Measurements from ENCODE around the gene FRMD5.
"Not testable (repeated sequence)": the region's sequence is repeated elsewhere in the genome, so short reads cannot be mapped to it uniquely, and the experiment has no call there.

The FRMD5 gene

DNA sequence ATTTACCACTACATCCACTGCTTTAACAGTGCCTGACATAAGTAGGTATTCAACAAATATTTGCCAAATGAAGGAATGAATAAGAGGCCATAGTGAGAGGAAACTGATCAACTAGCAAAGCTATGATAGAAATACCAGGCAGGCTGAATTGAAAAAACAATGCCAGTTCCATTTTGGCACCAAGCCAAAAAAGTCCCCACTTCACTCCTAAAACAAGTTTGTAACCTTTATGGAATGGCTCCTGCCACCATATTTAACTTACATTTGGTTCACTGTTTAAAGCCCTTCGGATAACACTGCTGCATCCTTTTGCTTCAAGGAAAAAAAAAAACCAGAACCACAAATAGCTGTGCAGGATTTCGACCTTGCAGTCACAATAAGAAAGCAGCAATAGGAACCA is 166.1 kb downstream of the FRMD5 start:
- DNase-seq, result no peak

DNA sequence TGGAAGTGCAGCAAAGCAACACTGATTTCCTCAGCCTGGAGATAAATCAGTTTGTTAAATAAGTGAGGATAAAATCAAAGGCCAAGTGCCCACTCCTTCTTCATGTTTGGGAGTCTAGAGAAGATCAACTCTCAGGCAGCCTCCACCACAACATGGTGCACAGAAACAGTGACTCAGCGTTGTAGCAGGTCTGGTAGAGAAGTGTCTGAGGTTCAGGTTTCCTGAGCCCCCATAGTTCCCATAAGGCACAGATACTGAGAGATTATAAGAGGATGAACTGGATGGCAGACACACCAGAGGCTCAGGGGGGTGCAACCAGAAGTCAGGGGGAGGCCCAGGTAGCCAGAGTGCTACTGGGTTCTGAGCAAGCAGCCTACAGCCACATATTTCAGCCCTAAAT is 166.7 kb downstream of the FRMD5 start:
- DNase-seq, result no peak

DNA sequence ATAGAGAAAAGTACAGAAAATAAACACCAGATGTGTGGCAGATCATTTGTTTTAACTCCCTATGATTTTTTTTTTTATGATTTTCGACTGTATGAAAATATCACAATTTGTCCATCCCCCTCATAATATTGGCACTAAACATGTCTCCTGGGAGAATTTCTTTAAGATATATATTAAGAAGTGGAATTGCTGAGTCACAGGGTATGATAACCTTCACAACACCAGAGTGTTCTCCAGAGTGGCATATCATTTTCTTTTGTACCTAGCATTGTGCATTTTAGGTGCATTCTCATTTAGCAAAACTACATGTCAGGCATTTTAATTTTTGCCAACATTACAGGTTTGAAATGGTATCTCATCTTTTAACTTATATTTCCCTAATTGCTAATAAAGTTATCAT is 170.9 kb downstream of the FRMD5 start:
- DNase-seq, result no peak

DNA sequence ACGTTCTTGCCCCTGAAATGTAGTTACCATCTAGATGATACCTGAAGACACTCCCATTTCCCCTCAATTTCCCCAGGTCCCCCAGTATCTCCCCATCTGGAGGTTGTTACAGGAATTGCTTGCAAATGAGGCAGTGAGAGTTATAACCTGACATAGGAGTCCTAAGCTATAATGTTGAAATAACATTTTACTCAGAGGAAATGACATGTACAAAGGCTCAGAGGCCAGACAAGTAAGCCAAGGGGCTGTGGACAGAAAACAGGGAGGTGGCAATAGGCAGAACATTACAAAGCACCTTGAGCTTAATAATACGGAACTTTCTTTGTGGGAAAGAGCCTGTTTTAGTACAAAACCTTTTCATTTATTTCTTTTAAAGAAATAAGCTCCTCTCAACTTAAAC is 171.9 kb downstream of the FRMD5 start:
- DNase-seq, result no peak

DNA sequence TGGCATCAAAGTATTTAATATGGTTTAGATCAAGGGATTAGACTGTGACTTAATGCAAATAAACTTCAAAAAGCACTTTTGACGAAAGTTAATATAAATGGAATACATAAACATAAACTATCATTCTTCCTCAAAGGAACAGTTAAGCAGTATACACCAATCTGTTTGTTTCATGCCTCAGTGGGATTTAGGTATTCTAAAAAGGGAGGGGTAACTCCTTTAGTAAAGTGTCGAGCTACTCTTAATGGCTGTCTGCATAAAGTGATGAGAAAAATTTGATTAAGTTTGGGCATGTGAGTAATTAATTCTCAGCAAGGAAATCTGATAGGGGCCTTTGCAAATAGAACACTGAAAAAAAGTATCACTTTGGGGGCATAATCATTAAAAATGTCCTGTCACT is 176.9 kb downstream of the FRMD5 start:
- DNase-seq, result no peak

DNA sequence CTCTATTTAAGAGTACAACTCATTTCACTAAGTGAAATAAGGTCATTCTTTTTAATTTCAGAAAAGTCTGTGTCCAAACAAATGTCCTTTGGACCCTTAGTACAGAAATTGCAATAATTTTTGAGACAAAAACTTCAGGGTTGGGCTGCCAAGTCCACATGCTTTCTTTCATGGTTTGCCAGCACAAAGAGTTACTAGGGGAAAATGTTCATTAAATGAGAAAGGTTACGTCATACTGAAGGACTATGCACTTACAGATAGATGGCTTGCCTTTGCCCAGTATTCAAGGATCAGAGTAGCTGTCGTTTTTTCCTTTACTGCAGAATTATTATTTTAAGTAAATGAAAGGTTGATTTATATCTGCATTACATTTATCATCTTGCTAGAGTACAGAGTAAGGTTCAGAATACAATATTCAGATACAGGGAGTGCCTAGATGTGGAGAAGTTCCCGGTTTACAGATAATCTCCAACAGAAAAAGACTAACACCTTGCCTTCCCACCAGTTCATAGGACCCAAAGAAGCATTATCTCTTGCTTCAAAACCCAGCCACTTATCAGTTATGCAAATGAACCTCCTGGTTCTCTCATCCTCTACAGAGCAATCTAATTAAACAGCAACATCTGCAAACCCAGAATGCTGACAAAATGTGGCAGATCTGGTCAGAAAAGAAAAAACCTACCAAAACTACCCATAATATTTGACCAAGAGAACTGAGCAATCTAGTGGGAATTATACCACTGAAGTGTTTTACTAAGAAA is 179.3 kb downstream of the FRMD5 start:
- no peak for DNase-seq

DNA sequence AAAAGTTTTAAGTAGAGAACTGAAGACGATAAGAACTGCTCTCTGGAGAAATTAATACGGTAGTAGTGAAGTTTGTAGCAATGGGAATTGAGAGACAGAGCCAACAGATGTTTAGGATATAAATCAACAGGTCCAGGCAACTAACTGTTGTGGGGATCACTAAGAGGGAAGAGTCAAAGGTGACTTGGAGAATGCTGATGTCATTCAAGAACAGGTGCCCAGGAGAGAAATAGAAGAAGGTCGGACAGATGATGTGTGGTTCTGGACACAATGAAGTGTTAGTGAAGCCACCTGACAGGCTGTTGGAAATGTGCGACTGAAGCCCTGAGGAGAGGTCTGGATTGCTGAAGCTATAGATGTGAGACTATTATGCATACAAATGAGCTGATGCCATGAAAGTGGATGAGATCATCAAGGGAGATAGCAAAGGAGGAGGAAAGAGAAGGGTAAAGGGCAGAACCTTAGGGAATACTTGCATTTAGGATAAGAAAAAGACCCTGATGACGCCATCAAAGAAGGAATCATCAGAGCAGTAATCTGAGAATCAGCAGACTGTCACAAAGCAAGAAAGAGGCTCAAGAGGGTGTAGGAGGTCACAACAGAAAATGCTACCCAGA is 183.7 kb downstream of the FRMD5 start:
- DNase-seq, result no peak

DNA sequence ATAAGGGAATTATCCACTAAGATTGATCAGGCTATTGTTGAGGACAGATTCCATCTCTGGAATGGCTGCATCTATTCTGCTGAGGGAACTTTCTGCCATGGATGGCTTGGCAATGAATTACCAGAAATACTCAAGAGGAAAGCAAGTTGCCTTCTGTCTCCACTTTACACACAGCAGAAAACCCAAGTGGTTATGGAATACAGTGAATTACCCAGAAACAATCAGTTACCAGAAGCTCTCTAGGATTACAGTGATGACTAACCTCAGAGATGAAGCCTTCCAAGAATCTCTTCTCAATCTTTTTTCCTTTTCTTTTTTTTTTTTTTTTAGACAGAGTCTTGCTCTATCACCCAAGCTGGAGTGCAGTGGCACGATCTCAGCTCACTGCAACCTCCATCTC is 185.0 kb downstream of the FRMD5 start:
- no peak for DNase-seq

DNA sequence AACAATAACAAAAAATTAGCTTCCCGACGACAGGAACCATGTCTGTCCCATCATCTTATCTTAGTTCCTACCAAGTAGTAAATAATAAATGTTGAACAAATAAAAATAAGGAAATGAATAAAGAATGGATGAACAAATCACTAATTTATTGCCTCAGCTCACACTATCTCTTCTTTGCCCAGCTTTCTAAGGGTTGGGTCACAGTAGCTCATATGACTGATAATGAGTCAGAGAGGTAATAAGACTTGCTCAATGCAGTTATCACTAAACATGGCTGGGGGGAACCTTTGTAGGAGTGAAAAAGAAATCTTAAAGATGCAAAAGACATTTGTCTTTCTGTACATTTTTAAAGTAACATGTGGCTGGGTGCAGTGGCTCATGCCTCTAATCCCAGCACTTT is 186.0 kb downstream of the FRMD5 start:
- DNase-seq, result no peak

DNA sequence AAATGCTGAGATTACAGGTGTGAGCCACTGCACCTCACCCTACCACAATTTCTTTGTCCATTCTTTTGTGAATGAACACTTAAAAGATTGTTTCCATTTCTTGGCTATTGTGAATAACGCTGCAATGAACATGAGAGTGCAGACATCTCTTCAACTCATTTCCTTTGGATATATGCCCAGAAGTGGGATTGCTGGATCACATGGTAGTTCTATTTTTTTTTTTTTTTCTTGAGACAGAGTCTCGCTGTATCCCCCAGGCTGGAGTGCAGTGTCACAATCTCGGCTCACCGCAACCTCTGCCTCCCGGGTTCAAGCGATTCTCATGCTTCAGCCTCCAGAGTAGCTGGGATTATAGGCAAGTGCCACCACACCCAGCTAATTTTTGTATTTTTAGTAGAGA is 194.8 kb downstream of the FRMD5 start:
- not testable (repeated sequence) for DNase-seq

DNA sequence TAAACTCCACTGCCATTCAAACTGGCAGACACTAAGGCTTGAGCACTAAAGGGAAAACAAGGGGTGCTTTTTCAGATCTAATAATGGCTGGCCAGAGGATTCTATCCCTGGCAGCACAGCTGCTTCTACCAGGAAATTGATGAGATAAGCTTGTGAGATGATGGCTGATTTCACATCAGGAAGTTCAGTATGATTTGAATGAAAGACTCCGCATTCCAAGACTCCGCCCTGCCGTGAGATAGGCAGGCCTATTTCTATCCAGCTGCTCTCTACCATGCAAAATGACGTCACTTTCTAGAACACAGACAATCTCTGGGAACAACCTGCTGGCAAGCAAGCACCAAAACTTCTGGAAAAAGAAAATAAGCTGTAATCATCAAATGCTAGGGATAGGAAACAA is 196.5 kb downstream of the FRMD5 start:
- no peak for DNase-seq

DNA sequence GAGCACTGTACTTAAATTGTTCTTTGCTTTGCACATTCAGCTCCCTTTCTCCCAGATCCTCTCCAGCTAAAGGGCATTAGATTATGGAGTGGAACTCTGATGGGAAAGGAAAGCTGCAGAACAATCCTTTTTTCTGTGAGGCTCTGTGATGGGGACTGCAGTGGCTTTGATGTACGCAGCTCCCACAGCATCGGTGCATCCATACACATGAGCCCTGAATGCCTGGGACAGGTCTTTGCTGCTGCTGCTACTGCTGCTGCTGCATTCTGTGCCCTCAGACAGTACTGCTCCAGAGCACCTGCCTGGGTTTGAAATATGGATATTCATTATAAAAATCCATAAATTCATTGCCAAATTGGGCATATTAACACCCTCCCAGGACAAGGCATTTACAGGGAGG is 203.9 kb downstream of the FRMD5 start:
- no peak for DNase-seq

DNA sequence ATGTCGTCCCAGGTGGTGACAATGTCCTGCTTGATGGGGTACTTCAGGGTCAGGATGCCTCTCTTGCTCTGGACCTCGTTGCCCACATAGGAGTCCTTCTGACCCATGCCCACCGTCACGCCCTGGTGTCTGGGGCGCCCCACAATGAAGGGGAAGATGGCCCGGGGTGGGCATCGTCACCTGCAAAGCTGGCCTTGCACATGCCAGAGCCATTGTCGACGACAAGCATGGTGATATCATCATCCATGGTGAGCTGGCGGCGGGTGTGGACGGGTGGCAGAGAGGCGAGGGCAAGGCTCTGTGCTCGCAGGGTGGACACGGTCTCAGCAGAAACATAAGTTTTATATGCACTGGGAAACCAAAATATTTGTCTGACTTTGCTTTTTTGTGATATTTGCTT is 205.1 kb downstream of the FRMD5 start:
- DNase-seq, result no peak

DNA sequence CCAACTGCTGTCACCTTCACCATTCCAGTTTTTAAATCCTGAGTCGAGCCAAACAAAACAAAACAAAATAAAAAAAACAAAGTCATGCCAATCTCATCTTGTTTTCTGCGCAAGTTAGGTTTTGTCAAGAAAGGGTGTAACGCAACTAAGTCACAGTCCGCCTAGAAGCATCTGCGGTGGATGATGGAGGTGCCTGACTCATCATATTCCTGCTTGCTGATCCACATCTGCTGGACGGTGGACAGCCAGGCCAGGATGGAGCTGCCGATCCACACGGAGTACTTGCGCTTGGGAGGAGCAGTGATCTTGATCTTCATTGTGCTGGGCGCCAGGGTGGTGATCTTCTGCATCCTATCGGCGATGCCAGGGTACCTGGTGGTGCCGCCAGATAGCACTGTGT is 206.2 kb downstream of the FRMD5 start:
- DNase-seq, result no peak

DNA sequence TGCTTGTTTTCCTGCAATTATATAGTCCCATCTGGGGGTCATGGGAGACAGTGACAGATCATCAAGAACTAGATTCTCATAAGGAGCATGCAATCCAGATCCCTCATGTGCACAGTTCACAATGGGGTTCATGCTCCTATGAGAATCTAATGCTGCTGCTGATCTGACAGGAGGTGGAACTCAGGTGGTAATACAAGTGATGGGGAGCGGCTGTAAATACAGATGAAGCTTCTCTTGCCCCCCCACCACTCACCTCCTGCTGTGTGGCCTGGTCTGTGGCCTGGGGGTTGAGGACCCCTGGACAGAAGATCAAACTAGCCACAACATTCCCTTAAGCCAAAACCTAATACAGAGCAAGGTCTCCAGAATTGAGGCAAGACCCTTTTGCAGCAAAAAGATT is 207.1 kb downstream of the FRMD5 start:
- no peak for DNase-seq

DNA sequence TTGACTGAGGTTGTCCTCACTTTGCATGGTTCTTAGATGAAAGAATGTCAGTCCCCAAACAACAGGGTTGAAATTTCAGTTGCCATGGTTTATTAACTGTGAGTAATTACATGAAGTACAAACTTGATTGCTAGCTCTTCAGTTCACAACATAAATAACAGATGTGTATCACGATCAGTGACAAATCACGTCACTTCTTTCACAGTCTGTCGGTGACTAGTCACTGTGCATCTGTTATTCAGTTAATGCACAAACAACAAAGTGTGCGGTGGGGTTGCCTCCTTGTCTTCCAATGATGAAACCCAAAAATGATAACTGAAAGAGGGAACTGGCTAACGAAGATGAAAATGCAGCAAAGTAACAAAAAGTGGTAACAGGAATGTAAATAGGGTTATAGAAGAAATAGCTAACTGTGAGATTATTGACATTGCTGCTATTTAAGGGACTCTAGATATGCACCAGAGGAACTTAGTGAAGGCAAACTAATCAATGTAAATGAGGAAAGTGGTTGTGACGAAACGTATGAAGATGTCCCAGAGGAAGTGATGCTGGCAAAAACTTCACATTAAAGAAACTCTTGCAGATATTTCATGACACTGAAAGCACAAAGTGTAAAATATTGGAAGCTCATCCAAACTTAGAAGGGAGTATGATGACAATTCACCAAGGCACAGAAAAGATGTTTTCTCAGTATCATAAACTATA is 208.9 kb downstream of the FRMD5 start:
- no peak for DNase-seq

DNA sequence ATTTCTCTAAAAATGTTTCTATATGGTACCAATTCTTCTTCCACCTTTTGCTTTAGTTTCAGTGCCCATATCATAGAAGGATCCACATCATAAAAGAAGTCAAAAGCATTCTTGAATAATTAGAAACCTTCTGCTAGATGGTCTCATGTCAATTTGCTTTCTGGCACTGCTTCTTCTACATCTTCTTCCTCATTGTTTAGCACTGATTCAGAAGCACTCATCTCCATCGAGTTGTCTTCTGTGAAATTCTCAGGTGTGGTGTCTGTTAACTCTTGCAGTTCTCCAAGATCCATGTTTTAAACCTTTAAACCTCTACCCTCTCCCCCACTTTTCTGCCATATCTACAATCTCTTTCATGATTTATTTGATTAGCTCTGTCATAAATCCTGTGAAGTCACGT is 213.5 kb downstream of the FRMD5 start:
- DNase-seq, result no peak

DNA sequence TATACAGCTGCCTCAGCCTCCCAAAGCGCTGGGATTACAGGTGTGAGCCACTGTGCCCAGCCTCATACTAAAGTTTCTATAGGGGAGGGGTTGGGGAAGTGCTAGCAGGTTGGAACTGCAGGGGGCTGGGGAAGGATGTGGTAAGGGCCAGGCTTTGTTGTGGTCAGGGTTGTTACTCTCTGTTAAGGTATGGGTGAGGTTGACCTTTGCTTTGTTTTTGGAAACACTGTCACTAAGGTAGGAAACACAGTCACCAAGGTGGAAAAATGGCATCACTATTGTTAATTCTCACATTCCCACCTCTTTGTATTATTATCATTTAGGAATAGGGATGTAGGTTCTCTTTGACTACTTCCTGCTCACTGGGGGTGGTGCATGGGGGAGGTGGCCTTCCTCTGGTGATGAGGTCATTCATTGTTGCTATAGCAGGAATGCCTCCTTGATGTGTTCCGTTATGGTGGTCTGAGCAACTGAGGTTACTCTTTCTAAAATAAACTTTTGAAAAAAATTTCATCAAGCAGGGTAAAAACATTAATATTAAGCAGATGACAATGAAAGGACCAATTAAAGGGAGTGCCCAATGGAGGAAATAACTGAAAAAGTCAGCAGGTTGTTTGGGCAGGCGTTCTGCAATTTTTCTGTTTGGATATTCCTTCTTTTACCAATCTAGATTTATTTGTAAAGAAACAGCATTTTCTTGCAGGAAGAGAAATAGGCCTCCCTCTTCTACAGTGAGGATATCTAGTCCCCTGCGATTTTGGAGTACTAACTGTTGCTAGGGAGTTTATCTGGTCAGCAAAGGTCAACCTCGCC is 217.8 kb downstream of the FRMD5 start:
- DNase-seq, result no peak

DNA sequence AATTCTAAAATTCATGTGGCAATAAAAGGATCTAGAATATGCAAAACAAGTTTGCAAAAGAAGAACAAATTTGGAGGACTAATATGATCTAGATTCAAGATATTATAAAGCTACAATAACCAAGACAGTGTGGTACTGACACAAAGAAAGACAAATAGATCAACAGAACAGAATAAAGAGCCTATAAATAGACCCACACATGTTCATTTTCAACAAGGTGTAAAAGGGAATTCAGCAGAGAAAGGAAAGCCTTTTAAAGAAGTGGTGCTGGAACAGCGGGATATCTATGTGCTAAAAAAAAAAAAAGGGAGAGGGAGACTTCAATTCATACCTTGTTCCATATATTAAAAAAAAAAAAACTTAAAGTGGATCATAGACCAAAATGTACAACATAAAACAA is 219.3 kb downstream of the FRMD5 start:
- DNase-seq, result no peak

DNA sequence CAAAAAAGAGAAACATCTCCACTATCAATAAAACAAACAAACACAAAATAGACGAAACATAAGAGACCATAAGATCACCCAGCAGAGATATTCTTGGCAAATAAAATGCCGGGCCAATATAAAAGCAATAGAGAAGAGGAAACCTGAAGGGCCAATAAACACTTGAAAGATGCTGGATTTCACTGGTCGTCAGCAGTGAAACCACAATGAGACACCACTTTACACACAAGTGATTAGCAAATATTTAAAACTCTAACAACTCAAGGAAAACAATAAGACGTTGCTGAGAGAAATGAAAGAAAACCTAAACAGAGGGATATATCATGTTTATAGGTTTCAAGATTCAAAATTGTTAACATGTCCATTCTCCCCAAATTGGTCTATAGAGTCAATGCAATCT is 219.7 kb downstream of the FRMD5 start:
- no peak for DNase-seq

DNA sequence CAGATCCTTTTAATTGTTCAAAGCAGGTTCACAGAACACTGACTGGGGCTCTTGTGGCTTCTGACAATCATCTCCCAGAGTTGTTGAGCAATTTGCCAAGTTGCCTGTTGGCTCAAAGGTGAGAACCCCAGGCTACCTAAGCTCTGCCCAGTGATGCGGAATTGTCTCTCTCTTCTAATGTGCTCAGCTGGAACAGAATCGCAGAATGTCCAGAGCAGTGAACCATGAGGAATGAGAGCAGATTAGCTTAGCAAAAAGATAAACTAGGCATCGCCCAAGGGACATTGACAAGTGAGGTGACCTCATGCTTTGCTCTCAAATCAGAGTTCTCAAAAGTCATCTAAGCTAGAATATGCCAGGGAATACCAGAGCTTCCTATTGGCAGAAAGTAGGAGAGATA is 220.2 kb downstream of the FRMD5 start:
- no peak for DNase-seq

DNA sequence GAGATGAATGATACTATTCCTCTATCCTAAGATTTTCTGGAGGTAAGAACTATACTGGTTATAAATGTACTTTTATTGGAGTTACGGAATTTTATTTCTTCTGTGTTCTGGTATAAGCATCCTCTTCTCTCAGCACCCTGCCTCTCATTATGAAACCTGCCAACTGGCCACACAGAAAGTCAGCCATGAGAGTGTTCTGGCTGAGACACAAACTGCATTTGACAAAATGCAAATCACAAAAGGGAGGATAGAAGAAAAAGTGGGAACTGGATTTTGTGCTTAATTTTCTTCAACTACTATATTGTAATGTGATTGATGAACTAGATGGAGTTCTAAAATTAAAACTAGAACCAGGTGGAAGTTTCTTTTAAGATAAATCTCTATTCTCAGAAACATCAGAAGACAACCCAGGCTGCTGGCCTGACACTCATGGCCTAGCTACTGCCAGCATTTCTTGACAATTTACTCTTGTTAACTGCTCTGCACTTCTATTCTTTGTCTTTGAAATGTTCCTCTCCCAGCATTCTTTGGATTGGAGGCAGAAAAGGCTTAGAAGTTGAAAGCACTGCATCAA is 225.2 kb downstream of the FRMD5 start:
- DNase-seq, result no peak

DNA sequence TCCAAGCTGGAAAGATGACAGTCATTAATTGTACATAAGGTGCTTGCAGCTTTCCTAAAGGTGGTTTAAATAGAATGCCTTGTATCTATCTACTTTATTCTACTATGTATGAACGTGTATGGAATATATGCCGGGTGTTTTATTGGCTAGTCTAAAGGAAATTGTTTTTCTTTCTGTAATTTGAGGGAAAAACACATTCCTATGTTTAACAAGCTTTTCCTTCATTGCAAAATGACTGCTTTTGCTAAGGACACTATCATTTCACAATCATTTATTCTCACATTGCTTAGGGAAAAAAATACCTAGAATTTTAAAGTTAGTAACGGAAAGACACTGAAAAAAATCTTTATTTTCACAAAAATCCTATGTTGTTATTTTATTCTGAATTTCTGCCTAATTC is 226.5 kb downstream of the FRMD5 start:
- DNase-seq, result no peak
